Femur (tissue), 1 donor: ENCODE measurements around the gene MUC22.
"Not testable (repeated sequence)": the region's sequence is repeated elsewhere in the genome, so short reads cannot be mapped to it uniquely, and the experiment has no call there.

Experiments used
- DNase-seq: peaks from one replicate; pipeline ENCODE4 v3.0.0-alpha.2; 2017

MUC22 gene

GRCh38 chr6:31010393-31011060 lies at the start of gene MUC22:
Gene MUC22, plus strand, starts transcription at chr6:31010474. Its CDS starts 233 bp downstream, at chr6:31010707.
- no peak for DNase-seq

DNA sequence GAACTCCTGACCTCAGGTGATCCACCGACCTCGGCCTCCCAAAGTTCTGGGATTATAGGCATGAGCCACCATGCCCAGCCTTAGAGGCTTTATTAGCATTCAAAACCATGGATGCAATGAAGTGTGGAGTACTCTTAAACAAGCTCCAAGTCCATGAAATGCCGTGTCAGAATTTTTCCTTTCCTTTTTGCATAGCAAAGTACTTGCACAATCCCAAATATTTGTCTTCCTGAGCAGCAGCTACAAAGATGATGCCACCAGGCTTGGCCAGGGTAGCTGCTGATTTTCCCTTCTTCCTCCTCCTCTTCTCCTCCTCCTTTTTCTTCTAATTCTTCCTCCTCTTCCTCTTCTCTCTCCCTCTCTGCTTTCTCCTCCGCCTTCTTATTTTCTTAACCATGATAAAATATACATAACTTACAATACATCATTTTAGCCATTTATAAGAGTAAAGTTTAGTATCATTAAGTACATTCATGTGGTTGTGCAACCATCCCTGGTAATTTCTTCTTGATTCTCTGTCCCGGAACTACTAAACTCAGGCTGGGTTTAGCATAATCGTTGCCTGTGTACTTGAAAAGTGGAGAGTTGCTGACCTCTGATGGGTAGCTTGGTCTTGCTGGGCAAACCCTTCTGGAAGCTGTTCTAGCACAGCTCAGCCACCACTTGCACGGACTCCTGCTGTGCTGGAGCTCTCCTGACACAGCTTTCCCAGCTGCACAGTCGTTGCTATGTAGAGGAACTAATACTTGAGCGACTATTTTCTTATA lies 49.2 kb upstream of the MUC22 start:
- no peak for DNase-seq

DNA sequence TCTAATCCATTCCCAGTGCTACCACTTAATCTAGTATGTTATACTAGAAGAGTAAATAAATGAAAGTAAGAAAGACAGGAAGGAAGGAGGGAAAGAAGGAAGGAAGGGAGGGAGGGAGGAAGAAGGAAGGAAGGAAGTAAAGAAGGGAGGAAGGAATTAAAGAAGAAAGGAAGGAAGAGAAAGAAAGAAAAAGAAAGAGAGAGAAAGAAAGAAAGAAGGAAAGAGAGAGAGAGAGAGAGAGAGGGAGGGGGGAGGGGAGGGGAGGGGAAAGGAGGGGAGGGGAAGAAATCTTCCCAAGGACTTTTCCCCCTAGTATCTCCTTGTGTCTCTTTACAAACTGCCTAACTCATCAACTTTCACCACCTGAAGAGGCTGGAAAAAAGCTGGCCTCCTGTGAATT lies 47.6 kb upstream of the MUC22 start:
- no peak for DNase-seq

- no peak for DNase-seq
Measured at GRCh38 chr6:30963641-30964040, 46.6 kb upstream of the MUC22 start.

- DNase-seq = no peak
Measured at GRCh38 chr6:30964075-30964474, 46.2 kb upstream of the MUC22 start.

DNA sequence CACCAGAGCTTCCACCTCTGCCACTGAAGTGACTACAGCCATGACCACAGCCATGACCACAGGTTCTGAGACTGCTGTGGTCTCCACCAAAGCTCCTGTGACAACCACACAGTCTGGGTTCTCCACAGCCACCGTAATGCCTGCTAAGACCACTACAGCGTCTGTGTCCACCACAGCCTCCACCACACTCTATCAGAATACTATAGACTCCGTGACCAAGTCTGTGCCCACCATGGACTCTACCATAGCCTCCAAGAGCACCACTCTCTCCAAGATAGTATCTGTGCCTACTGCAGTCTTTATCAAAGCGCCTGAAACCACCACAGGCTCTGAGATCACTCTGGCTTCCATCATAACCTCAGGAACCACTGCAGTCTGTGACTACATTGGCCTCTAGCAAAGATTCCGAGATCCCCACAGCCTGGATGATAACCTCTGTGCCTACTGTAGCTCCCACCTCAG lies 45.1 kb upstream of the MUC22 start:
- no peak for DNase-seq

- no peak for DNase-seq
Measured at GRCh38 chr6:30966154-30966553, 44.1 kb upstream of the MUC22 start.

DNA sequence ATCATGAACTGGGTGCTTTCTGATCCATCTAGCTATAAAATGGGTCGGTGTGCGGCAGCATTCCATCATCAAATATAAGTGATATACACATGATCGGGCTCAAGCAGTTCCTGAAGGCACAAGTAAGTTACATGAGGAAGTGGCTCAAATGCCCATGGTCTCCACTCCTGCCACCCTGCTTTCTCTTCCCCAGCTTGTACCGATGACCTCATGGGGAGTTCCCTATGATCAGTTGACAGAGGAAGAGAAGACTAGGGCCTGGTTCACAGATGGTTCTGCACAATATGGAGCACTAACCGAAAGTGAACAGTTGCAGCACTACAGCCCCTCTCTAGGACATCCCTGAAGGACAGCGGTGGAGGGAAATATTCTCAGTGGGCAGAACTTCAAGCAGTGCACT lies 41.1 kb upstream of the MUC22 start:
- DNase-seq = not testable (repeated sequence)

DNA sequence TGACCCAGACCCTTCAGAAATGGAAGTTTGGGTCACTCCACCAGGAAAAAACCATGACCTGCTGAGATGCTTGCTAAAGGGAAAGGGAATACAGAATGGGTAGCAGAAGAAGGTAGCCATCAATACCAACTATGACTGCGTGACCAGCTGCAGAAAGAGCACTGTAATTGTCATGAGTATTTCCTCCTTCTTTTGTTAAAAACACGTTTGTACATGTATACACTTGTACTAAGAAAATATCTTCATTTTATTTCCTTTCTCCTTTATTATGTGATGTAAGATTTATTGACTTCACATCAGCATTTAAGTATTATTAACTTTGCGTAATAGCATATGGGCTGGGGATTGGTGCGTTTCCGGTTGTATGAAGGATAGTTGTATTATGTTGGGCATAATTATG lies 39.3 kb upstream of the MUC22 start:
- no peak for DNase-seq

DNA sequence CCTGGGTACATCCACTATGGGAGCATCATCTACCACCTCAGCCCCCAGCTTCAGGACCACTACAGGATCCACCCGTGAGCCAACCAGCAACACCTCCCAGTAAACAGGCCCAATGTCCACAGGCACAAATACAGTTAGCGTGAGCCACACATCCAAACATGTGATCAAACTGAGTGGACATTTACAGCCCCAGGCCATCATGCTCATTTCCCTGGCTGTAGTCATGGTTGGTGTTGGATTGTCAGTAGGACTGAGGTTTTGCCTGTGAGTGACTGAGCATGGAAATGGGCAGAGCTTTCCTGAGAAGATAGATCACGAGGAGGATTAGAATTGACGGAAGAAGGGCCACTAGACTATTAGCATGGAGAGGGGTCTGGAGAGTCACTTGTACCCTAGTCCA lies 37.5 kb upstream of the MUC22 start:
- DNase-seq = no peak

- DNase-seq = no peak
Measured at GRCh38 chr6:30974490-30975252, 35.6 kb upstream of the MUC22 start.

DNA sequence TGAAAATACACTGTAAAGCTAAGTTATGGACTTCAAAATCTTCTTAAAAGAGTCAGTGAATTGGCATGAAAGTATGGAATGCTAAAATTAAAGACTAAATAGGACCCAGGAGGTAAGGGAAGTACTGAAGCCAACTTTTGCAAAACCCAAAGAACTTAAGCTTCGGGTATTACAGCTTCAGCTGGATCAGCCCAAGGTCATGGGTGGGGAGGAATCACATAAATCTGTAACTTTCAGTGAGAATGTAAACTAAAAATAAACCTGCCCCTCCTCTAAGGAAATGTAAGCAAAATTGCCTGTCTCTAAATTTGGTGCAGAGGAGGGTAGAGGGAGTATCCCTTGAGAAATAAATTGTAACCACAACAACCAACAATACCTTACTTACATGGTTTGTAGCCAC lies 31.1 kb upstream of the MUC22 start:
- no peak for DNase-seq

DNA sequence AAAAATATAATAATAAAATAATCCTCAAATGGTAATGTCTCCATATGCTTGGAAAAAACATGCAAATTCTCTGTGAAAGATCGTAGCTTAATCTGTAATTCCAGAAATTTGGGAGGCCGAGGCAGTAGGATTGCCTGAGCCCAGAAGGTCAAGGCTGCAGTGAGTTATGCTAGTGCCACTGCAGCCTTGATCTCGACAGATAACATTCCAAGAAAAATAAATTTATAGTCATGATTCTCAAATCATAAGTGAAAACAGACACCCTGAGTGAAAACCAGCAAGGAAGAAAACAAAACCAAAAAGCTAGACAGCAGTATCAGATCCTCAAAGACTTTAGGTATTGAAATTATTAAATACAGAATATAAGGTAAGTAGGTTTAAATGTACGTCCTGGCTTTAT lies 30.6 kb upstream of the MUC22 start:
- DNase-seq = no peak

GRCh38 chr6:30981942-30982772 lies 28.1 kb upstream of the MUC22 start:
- peak; percentile 63 for DNase-seq

DNA sequence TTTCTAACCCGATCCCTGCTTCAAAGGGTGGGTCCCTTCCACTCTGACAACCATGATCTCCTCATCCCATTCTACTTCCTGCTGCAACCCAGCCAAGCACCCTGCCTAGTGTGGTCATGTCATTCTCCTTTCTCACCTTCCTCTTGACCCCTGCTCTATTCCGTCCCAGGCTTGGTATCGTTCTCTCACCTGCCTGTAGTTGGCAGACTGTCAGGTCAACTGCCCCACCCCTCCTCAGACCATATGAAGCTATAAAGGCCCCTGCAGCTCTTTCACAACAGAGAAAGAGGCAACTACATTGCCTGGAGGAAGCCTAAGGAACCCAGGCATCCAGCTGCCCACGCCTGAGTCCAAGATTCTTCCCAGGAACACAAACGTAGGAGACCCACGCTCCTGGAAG lies 26.8 kb upstream of the MUC22 start, which contains the start of gene MUC21:
TSS of gene MUC21 (plus strand) at position 280 of the 400 bp plus-strand sequence. CDS start 241 bp downstream, outside the sequence.
- DNase-seq = no peak

- no peak for DNase-seq
Measured at GRCh38 chr6:30985490-30985889, 24.8 kb upstream of the MUC22 start.

GRCh38 chr6:30987304-30987703 lies 23.0 kb upstream of the MUC22 start:
- no peak for DNase-seq

- DNase-seq = no peak
Measured at GRCh38 chr6:30988209-30988825, 22.0 kb upstream of the MUC22 start.

DNA sequence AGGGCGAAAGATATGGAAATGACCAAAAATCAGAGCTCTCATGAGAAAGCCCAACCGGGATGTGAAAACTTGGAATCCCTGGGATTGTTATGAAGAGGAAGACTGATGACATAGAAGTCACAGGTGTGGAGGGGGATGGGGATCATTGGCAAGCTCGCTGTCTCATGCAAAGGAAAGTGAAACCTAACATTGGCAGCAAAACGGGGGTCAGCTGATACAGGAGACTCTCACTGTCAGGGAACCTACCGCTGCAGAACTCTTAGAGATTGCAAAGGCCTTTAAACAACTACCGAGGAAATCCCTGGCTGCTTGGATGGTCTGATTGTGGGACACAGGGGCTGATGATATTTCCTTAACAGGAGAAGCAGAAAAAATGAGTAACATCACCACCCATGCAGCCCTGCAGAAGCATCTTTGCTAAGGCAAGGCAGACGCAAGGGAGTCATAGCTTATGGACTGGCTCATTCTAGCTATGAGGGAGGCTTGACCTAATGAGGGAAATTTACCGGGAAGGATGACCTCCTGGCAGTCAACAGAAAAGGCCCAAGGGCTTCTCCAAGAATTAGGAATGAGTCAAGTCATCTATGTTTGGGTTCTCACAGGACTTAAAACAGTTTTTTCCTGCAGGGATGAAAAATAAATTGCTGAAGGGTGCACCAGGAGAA lies 19.7 kb upstream of the MUC22 start:
- DNase-seq = no peak

- DNase-seq = no peak
Measured at GRCh38 chr6:30991891-30992290, 18.4 kb upstream of the MUC22 start.

DNA sequence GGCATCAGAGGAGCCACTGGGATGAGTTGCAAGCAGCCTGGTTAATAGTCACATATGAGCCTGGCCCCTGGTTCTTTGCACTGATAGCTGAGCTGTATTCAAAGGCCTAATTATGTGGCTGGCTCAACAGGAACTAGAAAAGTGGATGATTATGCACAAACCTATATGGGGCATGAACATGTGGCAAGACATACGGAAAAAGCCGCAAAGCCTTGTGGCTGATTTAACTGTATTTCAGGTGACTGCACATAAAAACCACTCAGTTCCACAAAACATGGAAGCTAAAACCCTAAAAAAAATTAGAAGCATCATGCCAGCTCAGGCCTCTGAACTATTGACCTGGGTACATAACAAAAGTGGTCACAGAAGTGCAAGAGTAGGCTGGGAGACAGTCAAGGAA lies 13.0 kb upstream of the MUC22 start:
- no peak for DNase-seq

DNA sequence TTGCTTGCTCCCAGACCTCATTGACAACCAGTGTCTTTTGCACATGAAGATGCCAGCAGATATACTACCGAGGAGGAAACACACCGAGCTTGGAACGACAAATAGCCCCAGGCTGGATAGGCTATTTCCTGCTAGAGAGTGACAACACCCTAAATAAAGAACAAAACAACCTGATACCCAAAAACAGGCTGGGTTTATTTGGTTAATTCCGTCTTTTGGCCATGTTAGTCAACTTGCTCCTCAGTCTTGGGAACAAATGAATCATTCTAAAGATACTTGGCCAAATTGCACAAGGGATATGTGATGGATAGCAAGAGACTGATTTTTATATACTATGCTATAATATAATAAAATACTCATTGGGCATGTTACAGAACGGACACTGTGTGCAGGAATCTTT lies 11.5 kb upstream of the MUC22 start:
- DNase-seq = no peak
